ENCODE data around the gene SURF4.
A peak's percentile ranks its signal among the peaks of the same experiment; 100 is the strongest.

SURF4 gene

GRCh38 chr9:133346021-133346785, 29.7 kb downstream of the SURF4 start:
- Histone ChIP-seq H3K9me3 (ENCODE audit: insufficient read depth, low read depth, low read length) (no peaks in the 10 kb centered on the region), H4K20me1 (ENCODE audit: insufficient read depth, low read length, poor library complexity, severe bottlenecking) (peaks cover 45% of the 10 kb centered on the region), H3K36me3 (ENCODE audit: insufficient read depth, low read length) (peaks cover 39% of the 10 kb centered on the region; the same call in 1 of the 2 replicates), H3F3A (ENCODE audit: low read depth) (peaks cover 4% of the 10 kb centered on the region; the same call in 1 of the 2 replicates), H3K27me3 (ENCODE audit: insufficient read depth, low read length, poor library complexity, severe bottlenecking) (peaks cover 8% of the 10 kb centered on the region), H3K9me2 (replicated peaks; ENCODE audit: low read depth, low read length) (no peaks in the 10 kb centered on the region), H3K4me3 (ENCODE audit: low read length, poor library complexity, severe bottlenecking) (peak overlapping the region; percentile 97), H3K4me1 (ENCODE audit: insufficient read depth, low read length, poor library complexity, severe bottlenecking) (peaks cover 32% of the 10 kb centered on the region), H3K9ac (ENCODE audit: low read depth, low read length, poor library complexity, severe bottlenecking) (peak overlapping the region; percentile 100), H3K4me2 (ENCODE audit: low read depth, low read length, poor library complexity, severe bottlenecking) (peak overlapping the region; percentile 83), H3K79me2 (ENCODE audit: insufficient read depth, low read length) (peaks cover 60% of the 10 kb centered on the region), H2AFZ (ENCODE audit: low read length) (no peak overlapping the region)
- TF ChIP-seq EZH2phosphoT487 (IDR thresholded peaks at IDR 0.05; ENCODE audit: borderline replicate concordance) (no peak), CTCF (conservative IDR thresholded peaks at IDR 0.05; ENCODE audit: low read length) (no peak)

GRCh38 chr9:133345596-133345995, 30.3 kb downstream of the SURF4 start:
- Histone ChIP-seq H3K36me3 (ENCODE audit: insufficient read depth, low read length) (peaks cover 39% of the 10 kb centered on the region; the same call in 1 of the 2 replicates), H3K4me1 (ENCODE audit: insufficient read depth, low read length, poor library complexity, severe bottlenecking) (peaks cover 34% of the 10 kb centered on the region), H3K27me3 (ENCODE audit: insufficient read depth, low read length, poor library complexity, severe bottlenecking) (peaks cover 8% of the 10 kb centered on the region), H4K20me1 (ENCODE audit: insufficient read depth, low read length, poor library complexity, severe bottlenecking) (peaks cover 38% of the 10 kb centered on the region), H2AFZ (ENCODE audit: low read length) (no peak overlapping the region), H3K9me3 (ENCODE audit: insufficient read depth, low read depth, low read length) (no peaks in the 10 kb centered on the region), H3K4me3 (ENCODE audit: low read length, poor library complexity, severe bottlenecking) (peak overlapping the region; percentile 97), H3K4me2 (ENCODE audit: low read depth, low read length, poor library complexity, severe bottlenecking) (peak overlapping the region; percentile 83), H3K79me2 (ENCODE audit: insufficient read depth, low read length) (peaks cover 54% of the 10 kb centered on the region), H3F3A (ENCODE audit: low read depth) (no peaks in the 10 kb centered on the region), H3K9ac (ENCODE audit: low read depth, low read length, poor library complexity, severe bottlenecking) (peak overlapping the region; percentile 16), H3K9me2 (replicated peaks; ENCODE audit: low read depth, low read length) (no peaks in the 10 kb centered on the region)
- TF ChIP-seq EZH2phosphoT487 (IDR thresholded peaks at IDR 0.05; ENCODE audit: borderline replicate concordance), result no peak
- no peak for TF ChIP-seq CTCF (conservative IDR thresholded peaks at IDR 0.05; ENCODE audit: low read length)

- Histone ChIP-seq H4K20me1 (ENCODE audit: insufficient read depth, low read length, poor library complexity, severe bottlenecking) (peaks cover 32% of the 10 kb centered on the region), H3K4me2 (ENCODE audit: low read depth, low read length, poor library complexity, severe bottlenecking) (no peak overlapping the region), H2AFZ (ENCODE audit: low read length) (no peak overlapping the region), H3K4me1 (ENCODE audit: insufficient read depth, low read length, poor library complexity, severe bottlenecking) (peaks cover 35% of the 10 kb centered on the region), H3K9me2 (replicated peaks; ENCODE audit: low read depth, low read length) (no peaks in the 10 kb centered on the region), H3K36me3 (ENCODE audit: insufficient read depth, low read length) (peaks cover 33% of the 10 kb centered on the region; the same call in 1 of the 2 replicates), H3K79me2 (ENCODE audit: insufficient read depth, low read length) (peaks cover 48% of the 10 kb centered on the region), H3K27me3 (ENCODE audit: insufficient read depth, low read length, poor library complexity, severe bottlenecking) (peaks cover 8% of the 10 kb centered on the region), H3K4me3 (ENCODE audit: low read length, poor library complexity, severe bottlenecking) (no peak overlapping the region), H3F3A (ENCODE audit: low read depth) (no peaks in the 10 kb centered on the region), H3K9me3 (ENCODE audit: insufficient read depth, low read depth, low read length) (no peaks in the 10 kb centered on the region), H3K9ac (ENCODE audit: low read depth, low read length, poor library complexity, severe bottlenecking) (peak overlapping the region; percentile 16)
- TF ChIP-seq EZH2phosphoT487 (IDR thresholded peaks at IDR 0.05; ENCODE audit: borderline replicate concordance), result no peak
- TF ChIP-seq CTCF (conservative IDR thresholded peaks at IDR 0.05; ENCODE audit: low read length), result no peak
Observed at GRCh38 chr9:133344979-133345378, 30.9 kb downstream of the SURF4 start.

All from Loucy (cell line).